22Rv1 (cell line): ENCODE results near the gene NME7.

Experiments used
- H3K27ac ChIP-seq: fragments of 450-650 bp; 2 replicates; pipeline ENCODE4 v1.5.1; 2017
- CTCF ChIP-seq: fragments of 450-650 bp; IDR thresholded peaks from 2 replicates; pipeline ENCODE4 v1.5.1; 2017; ENCODE audit warnings: mild to moderate bottlenecking
- ZFX ChIP-seq: fragments of 450-650 bp; IDR thresholded peaks from 2 replicates; pipeline ENCODE4 v1.6.1; 2017; ENCODE audit warnings: antibody characterized with exemption, borderline replicate concordance

NME7 gene

GRCh38 chr1:169124459-169124858 is 243.1 kb downstream of the NME7 start:
- H3K27ac ChIP-seq: no peak overlapping the region
- no peak for TF ChIP-seq CTCF
- no peak for TF ChIP-seq ZFX

DNA sequence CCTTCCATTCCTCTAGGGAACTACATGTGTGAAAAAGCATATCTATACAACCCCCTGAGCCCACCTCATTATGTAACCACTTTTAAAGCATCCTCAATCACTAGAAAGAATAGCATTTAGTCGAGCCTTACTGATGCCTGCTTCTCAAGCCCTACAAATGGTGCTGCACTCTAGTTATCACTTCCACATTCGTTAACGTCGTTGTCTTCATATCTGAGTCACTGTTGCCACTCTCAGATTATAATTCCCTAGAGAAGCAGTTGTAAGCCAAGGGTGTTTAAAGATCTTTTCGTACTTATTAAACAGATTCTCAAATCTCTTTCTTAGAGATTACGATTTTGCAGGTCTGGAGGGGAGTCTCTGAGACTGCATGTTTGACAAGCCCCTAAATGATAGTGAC is 244.6 kb downstream of the NME7 start:
- TF ChIP-seq ZFX (no peak), CTCF (no peak)
- H3K27ac ChIP-seq: no peak overlapping the region

GRCh38 chr1:169121146-169121923 is 246.3 kb downstream of the NME7 start:
- TF ChIP-seq CTCF: no peak
- no peak for TF ChIP-seq ZFX
- no peak overlapping the region for H3K27ac ChIP-seq

DNA sequence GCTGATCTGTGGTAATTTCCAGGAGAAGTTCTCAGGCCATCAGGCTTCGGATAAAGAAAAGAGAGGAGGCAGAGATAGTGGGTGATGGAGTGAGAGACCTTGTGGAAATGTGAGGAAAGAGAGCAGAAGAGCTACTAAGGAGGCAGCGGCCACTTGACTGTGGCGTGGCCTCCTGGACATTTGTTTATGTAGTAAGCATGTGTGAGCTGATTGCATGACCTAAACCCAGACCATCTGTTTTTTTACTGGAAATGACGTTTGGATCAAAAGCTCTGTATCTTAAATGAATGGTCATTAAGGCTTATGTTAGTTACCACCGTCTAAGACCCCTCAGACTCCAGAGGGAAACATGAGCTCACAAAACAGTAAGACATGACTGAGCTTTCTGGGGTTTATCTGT is 247.5 kb downstream of the NME7 start:
- TF ChIP-seq ZFX: no peak
- TF ChIP-seq CTCF: no peak
- H3K27ac ChIP-seq: no peak overlapping the region

- TF ChIP-seq CTCF: no peak
- TF ChIP-seq ZFX: no peak
- no peak overlapping the region for H3K27ac ChIP-seq
Measured at GRCh38 chr1:169119405-169119804, 248.2 kb downstream of the NME7 start.

DNA sequence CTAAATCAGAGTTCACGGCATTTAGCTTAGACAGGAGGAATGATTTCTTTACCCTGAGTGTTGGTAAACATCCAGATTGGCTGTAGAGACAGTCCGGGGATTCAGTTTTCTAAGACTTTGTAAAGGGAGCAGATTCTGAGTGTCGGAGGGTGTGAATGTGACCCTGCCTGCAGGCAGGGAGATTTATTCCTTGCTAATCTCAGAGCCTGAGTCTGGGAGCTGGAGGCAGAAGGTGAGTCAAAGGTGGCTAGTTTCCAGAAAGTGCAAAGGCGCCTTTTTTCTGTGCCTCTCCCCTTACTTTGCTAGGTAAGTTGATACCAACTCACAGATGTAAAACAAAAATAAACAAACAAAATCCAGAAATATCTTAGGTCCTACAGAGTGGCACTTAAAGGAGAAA is 249.4 kb downstream of the NME7 start:
- TF ChIP-seq CTCF: no peak
- H3K27ac ChIP-seq: no peak overlapping the region

- H3K27ac ChIP-seq: no peak overlapping the region
- TF ChIP-seq ZFX: no peak
- no peak for TF ChIP-seq CTCF
Measured at GRCh38 chr1:169117599-169117998, 250.0 kb downstream of the NME7 start.
